ENCODE data around the gene TMEM182. TPM values are rescaled to one million over a fixed set of nuclear protein-coding genes. Genes with fewer than 3 reads are reported as not detected.

Gene TMEM182, protein sequence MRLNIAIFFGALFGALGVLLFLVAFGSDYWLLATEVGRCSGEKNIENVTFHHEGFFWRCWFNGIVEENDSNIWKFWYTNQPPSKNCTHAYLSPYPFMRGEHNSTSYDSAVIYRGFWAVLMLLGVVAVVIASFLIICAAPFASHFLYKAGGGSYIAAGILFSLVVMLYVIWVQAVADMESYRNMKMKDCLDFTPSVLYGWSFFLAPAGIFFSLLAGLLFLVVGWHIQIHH
- 2.2 TPM for total RNA-seq

GRCh38 chr2:102761763-102762162 is at the start of gene TMEM182:
Gene TMEM182 (plus strand): TSS chr2:102762031. CDS start chr2:102762218, 187 bp downstream.
- H3K36me3 ChIP-seq, result no peaks in the 10 kb centered on the region
- intact Hi-C loops (cut with DNase I), result no loop called here
- H3K4me1 ChIP-seq, result peaks cover 18% of the 10 kb centered on the region
- no peak within 1 kb of the TSS for H3K27ac ChIP-seq
- H3K4me3 ChIP-seq, result no peak within 1 kb of the TSS
- H3K27me3 ChIP-seq, result no peaks in the 10 kb centered on the region
- no peaks in the 10 kb centered on the region for H3K9me3 ChIP-seq
- no peak for DNase-seq (ENCODE audit: extremely low spot score in 2 of 2)
- TF ChIP-seq POLR2A (IDR thresholded peaks at IDR 0.05) (no peak), POLR2AphosphoS5 (IDR thresholded peaks at IDR 0.05; ENCODE audit: insufficient read depth in 1 of 2, low read depth in 1 of 2) (no peak), CTCF (IDR thresholded peaks at IDR 0.05) (no peak)

DNA sequence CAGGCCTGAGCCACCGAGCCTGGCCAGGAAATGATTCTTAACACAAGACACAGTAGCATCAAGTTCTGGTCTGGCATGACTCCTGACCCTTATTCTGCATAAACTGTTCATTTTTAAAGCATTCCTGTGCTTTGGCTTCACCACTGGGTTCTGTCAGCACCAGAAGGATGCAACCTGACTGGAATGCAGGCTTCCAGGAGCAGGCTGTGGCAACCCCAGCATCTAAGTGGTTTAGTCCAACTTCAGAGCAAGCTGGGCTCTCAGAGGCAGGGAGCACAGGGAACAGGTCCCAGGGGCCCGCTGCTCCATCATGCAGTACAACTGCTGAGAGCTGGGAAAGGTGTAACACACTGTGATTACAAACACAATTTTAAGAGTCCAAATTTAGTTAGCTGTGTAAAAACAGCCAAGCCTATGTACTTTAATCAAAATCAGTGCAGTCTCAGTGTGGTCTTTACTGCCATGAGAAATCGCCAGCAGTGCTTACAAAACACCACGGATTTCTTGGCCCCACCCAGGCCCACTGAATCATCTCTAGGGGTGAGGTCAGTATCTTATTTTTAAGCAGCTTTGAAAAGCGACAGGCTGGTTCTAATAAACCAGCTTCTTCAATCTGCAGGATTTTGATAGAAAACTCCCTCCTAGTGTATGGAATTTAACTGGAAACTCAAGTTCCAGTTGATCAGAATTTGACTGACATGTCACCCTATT is 44.4 kb upstream of the TMEM182 start:
- no peak overlapping the region for H3K4me3 ChIP-seq
- H3K27me3 ChIP-seq, result no peaks in the 10 kb centered on the region
- intact Hi-C loops (cut with DNase I), result no loop called here
- peaks cover 0 to 28% of the 10 kb centered on the region in 2 donors for H3K36me3 ChIP-seq
- DNase-seq (ENCODE audit: extremely low spot score in 2 of 2), result no peak
- H3K4me1 ChIP-seq, result no peaks in the 10 kb centered on the region
- H3K27ac ChIP-seq, result peak overlapping the region; percentile 60
- H3K9me3 ChIP-seq, result no peaks in the 10 kb centered on the region
- TF ChIP-seq CTCF (IDR thresholded peaks at IDR 0.05), result no peak
- no peak for TF ChIP-seq POLR2AphosphoS5 (IDR thresholded peaks at IDR 0.05; ENCODE audit: insufficient read depth in 1 of 2, low read depth in 1 of 2)
- TF ChIP-seq POLR2A (IDR thresholded peaks at IDR 0.05), result no peak

DNA sequence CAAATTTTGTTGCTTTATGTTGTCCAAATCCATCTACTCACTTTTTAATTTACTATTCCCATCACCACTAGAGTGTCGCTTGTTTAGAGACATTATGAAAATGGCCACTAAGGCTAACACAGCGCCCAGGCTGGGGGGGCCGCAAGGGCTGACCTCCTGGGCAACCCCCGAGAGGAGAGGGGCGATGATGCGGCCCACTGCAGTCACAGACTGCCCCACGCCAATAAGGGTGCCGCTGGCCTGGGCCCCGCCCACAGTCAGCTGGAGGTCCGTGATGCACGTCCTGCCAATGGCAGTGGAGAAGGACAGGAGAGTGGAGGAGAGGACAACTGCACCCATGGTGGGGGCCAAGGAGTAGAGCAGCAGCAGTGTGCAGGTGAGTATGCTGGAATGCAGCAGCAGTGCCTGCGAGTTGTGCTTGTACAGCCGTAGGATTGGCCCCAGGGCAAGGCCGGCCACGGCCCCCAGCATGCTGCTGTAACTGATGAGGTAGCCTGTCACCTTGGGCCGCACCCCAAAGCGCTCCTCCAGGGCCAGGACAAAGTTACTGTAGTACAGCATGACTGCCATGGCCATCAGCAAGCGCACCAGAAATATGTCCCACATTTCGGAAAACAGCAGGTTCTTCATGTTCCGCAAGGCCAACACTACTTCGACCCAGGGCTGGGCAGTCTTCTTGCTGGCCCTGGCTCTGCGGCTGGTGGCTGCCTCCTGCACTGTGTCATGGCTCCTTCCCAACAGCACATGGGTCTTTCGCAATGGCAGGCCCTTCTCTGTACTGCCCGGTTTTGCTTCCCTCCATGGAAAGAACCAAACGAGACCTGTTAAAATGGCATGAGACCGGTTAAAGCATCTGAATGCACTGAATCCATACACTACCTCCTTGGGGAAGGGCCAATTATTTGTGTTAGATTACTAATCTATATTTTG is 43.2 kb upstream of the TMEM182 start:
- intact Hi-C loops (cut with DNase I), result no loop called here

DNA sequence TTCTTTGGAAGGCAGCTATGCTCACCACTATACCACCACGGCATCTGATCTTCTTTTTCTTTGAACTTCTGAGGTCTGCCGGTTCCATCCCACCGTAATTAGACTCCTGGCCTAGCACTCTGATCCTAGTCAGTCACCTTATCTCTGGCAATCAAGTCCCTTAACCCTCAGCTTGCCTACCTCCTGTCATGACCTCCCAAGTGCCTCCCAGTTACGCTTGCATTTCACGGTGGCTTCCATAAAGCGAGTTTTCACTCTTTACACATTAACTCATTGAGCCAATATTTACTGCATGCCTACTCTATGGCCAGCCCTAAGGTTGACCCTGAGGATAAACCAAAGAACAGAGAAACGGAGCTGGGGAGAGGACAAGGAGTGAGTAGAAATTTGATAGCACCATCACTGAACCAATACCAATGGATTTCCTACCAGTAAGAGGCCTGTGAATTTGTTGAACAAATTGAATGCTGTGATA is 37.8 kb upstream of the TMEM182 start:
- H3K4me1 ChIP-seq, result no peaks in the 10 kb centered on the region
- no peak overlapping the region for H3K4me3 ChIP-seq
- intact Hi-C loops (cut with DNase I), result no loop called here
- H3K27me3 ChIP-seq, result no peaks in the 10 kb centered on the region
- H3K9me3 ChIP-seq, result no peaks in the 10 kb centered on the region
- no peak for TF ChIP-seq POLR2AphosphoS5 (IDR thresholded peaks at IDR 0.05; ENCODE audit: insufficient read depth in 1 of 2, low read depth in 1 of 2)
- no peak for TF ChIP-seq CTCF (IDR thresholded peaks at IDR 0.05)
- TF ChIP-seq POLR2A (IDR thresholded peaks at IDR 0.05), result no peak
- DNase-seq (ENCODE audit: extremely low spot score in 2 of 2), result no peak
- H3K36me3 ChIP-seq, result peaks cover 0 to 46% of the 10 kb centered on the region in 2 donors
- no peak overlapping the region for H3K27ac ChIP-seq

More for the DNA sequence above, 43.2 kb upstream of the TMEM182 start:
- H3K4me1 ChIP-seq, result no peaks in the 10 kb centered on the region
- TF ChIP-seq POLR2A (IDR thresholded peaks at IDR 0.05) (no peak), POLR2AphosphoS5 (IDR thresholded peaks at IDR 0.05; ENCODE audit: insufficient read depth in 1 of 2, low read depth in 1 of 2) (no peak), CTCF (IDR thresholded peaks at IDR 0.05) (no peak)
- no peak for DNase-seq (ENCODE audit: extremely low spot score in 2 of 2)
- H3K36me3 ChIP-seq, result peaks cover 0 to 40% of the 10 kb centered on the region in 2 donors
- H3K9me3 ChIP-seq, result no peaks in the 10 kb centered on the region
- H3K4me3 ChIP-seq, result no peak overlapping the region
- H3K27ac ChIP-seq, result peak overlapping the region; percentile 60
- H3K27me3 ChIP-seq, result no peaks in the 10 kb centered on the region
